CD4-positive, alpha-beta T cell treated with Interleukin-6 for 4 hours (primary cell): Measurements from ENCODE around the gene CYBC1.
"Not testable (repeated sequence)": the region's sequence is repeated elsewhere in the genome, so short reads cannot be mapped to it uniquely, and the experiment has no call there.

Experiments
- DNase-seq: peaks from one replicate; pipeline ENCODE4 v3.0.0-alpha.2; 2020; ENCODE audit warnings: mixed read lengths

CYBC1 gene

GRCh38 chr17:82433560-82434215 is 16.9 kb downstream of the CYBC1 start:
- no peak for DNase-seq

- DNase-seq, result no peak
Observed at GRCh38 chr17:82432017-82432416, 18.5 kb downstream of the CYBC1 start.

- no peak for DNase-seq
Observed at GRCh38 chr17:82429824-82430223, 20.7 kb downstream of the CYBC1 start.

DNA sequence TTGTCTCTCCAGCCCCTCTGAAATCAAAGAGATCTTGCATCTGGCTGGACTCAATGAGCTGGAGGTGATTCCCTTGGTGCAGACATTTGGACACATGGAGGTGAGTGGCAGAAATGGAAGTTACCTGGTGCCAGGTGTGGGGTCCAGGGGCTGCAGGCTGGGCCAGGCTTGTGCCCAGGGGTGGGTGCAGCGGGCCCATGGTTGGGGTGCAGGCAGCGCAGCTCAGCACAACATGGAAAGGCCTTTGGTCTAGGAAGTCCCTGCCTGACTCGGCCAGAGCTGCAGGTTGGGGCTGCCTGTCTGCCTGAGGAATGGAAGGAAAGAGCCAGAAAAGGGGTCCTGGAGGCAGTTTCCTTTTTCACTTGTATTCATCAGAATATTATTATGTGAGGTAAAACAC is 22.0 kb downstream of the CYBC1 start:
- DNase-seq, result no peak

DNA sequence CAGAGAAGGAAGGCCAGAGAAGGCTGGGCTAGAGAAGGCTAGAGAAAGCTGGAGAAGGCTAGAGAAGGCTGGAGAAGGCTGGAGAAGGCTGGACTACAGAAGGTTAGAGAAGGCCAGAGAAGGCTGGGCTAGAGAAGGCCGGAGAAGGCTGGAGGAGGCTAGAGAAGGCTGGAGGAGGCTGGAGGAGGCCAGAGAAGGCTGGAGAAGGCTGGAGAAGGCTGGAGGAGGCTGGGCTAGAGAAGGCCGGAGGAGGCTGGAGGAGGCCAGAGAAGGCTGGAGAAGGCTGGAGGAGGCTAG is 25.7 kb downstream of the CYBC1 start:
- no peak for DNase-seq

GRCh38 chr17:82424001-82424862 is 26.3 kb downstream of the CYBC1 start:
- peak; percentile 72 for DNase-seq

- no peak for DNase-seq
Observed at GRCh38 chr17:82419540-82419939, 31.0 kb downstream of the CYBC1 start.

DNA sequence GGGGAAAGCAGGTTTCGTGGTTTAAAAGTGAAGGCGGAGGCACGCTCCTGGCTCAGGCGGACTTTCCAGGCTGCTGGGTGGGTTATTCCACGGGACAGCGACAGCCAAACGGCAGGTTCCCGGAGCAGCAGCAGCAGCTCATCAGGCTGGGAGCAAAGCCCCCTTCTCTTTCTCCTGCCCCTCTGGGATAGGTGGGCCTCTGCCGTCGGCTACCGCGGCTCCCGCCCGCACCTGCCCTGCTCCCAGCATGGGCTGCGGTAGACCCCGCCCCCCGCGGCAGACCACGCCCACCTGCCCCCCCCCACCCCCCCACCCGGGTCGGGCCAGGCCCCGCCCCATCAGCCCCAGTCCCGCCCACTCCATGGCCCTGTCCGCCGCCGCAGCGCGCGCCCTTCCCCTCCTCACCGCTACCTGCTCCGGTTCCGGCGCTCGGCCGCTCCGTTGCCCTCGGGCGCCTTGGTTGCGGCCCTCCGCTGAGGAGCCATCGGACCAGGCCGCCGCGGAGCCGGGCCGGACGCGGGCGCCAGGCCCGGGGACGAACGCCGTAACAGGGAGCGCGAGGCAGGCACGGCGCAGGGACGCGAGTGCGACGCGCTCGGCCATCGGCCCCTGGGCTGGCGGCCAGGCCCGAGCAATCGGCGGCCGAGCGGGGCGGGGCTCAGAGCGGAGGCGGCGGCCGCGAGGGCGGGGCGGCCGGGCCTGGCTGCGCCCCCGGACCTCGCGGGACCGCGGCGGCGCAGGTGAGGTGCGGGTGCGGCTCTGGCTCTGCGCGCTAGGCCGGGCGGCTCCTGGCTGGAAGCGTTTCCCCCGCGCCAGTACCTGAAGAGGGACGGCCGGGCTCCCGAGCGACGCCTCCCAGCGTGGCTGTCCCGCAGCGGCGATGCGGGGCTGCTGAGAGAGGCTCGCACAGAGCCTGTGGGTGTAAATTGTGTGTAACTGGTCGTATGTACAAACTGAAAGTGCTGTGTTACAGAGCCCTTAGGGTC is 32.3 kb downstream of the CYBC1 start, which contains the start of the genes HEXD and OGFOD3:
Gene HEXD, plus strand, starts transcription at position 347 of the 986 bp plus-strand sequence. CDS start 1,453 bp downstream, outside the sequence.
Gene OGFOD3, minus strand, starts transcription at position 586 of the 986 bp plus-strand sequence. Its CDS starts 101 bp downstream, at position 485.
- peak; percentile 89 for DNase-seq

DNA sequence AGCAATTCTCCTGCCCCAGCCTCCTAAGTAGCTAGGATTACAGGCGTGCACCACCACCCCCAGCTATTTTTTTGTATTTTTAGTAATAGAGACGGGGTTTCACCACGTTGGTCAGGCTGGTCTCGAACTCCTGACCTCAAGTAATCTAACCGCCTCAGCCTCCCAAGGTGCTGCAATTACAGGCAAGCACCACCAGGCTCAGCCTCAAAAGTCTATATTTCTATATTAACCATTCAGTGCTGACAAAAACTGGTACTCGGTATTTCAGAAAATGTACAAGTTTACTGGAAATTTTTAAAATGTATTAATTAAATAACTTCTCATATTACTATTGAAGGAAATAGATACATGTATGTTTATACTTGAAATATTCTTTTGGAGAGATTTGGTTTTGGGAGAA is 33.8 kb downstream of the CYBC1 start:
- no peak for DNase-seq

- no peak for DNase-seq
Observed at GRCh38 chr17:82416264-82416663, 34.3 kb downstream of the CYBC1 start.

GRCh38 chr17:82415786-82416185 is 34.8 kb downstream of the CYBC1 start:
- no peak for DNase-seq

DNA sequence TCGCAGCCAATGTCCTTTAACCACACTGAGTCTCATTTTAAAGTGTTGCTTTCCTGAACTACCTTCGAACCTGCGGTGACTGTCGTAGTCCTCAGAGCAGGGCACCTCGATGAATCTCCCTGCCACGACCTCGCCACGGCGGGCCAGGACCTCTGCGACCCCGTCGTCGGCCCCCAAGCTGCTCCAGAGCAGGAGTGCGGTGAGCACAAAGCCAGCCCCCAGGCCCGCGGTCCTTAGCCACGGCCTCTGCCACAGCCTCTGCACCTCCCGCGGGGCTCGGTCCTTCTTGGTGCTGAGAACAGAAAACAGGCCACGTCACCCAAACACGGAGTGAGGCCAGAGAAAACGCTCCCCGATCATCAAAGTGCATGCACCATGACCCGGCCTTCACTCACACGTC is 35.2 kb downstream of the CYBC1 start:
- no peak for DNase-seq

DNA sequence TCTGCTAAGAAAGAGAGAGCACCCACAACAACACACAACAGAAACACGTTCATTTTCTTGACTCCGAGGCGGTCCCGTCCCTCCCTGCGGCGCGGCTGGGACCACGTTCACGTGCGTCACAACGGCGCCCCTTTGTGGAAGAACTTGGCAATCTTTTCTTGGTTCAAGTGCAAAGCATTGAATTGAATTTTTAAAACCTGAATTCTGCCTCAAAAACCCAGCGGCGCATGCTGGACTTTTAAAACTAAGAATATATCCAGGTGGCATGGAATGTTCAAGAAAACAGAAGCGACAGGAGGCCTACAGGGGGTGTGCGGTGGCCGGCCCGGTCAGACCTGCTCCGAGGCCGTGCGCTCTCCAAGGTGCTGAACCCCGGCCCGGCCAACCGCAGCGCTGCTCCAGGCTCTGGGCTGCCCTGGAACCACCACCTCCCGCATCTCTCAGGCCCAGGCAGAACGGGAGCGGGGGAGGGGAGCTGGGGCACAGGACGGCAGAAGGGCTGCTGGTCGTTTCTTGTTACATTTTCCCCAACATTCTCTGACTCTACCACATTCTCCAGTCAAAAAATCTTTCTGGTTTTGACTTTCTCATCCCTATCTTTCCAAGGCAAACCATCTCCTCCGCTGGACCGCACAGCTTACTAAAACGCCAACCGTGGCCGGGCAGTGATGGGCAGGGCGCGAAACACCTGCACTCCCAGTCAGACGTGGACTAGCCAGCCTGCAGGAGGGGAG is 35.8 kb downstream of the CYBC1 start:
- DNase-seq, result peak; percentile 79

- DNase-seq, result no peak
Observed at GRCh38 chr17:82412535-82413520, 37.7 kb downstream of the CYBC1 start.

DNA sequence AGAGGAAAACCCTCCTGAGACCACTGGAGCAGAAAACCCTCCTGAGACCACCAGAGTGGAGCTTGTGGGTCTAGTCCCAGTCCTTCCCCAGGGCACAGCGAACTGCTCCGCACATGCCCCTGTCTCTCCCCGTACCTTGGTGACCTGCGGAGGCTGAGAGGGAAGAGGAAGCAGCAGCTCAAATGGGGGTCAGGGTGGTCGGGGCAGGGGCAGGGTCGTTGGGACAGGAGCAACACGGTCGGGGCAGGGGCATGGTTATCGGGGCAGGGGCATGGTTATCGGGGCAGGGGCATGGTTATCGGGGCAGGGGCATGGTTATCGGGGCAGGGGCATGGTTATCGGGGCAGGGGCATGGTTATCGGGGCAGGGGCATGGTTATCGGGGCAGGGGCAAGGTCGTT is 38.5 kb downstream of the CYBC1 start:
- not testable (repeated sequence) for DNase-seq

- no peak for DNase-seq
Observed at GRCh38 chr17:82411396-82412053, 39.0 kb downstream of the CYBC1 start.

GRCh38 chr17:82410014-82410716 is 40.4 kb downstream of the CYBC1 start:
- no peak for DNase-seq

DNA sequence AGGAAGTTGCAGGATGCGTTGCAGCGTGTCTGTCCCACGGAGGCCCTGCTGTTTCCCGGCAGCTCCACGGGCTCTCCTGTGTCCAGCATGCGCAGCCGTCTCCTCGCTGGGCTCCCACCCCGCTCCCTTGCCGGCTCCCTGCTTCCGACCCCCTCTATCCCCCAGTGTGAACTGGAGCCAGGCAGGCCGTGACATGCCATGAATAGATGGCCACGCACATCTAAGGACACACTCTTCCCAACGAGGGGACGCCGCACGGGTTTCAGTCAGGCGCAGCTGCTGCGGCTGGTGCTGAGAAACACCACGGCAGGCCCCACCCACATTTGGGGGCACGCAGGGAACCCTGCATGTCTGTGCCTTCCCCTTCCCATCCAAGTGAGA is 41.6 kb downstream of the CYBC1 start:
- DNase-seq, result no peak

DNA sequence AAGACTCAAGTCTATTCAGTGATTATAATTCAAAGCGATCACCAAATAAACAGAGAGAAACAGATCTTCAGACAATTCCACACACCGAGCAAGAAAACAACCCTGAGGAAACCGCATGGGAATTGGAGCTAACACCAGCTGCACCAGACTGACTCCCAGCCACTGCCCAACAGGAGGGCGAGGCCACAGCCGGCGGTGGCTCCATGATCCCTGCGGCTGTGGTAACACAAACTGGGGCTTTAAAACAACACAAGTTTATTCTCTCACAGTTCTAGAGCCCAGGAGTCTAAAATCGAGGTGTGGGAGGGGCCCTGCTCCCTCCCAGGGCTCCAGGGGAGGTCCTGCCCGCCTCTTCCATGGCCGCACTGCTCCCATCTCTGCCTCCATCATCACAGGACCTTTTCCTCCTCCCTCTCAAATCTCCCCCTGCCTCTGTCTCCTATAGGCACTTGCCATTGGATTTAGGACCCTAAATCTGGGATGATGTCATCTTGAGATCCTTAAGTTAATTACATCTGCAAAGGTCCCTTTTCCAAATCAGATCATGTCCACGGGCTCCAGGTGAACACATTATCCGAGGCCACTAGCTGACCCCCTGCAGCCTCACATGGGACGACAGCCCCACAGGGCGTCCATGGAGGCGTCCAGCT is 42.1 kb downstream of the CYBC1 start:
- no peak for DNase-seq
